Activated effector memory CD4-positive, alpha-beta T cell treated with anti-CD3 and anti-CD28 coated beads, Interleukin-2, amount 50 U/mL, for 16 hours (primary cell): Measurements from ENCODE around the gene KIF2B.
"Not testable (repeated sequence)": the region's sequence is repeated elsewhere in the genome, so short reads cannot be mapped to it uniquely, and the experiment has no call there.

Experiments used
- DNase-seq: peaks from one replicate; pipeline ENCODE4 v3.0.0-alpha.2; 2020

The KIF2B gene

GRCh38 chr17:53822764-53823163 is at the start of gene KIF2B:
Gene KIF2B, plus strand, starts transcription at chr17:53822927. Its CDS starts 107 bp downstream, at chr17:53823034.
- no peak for DNase-seq

GRCh38 chr17:53780320-53780719 is 42.4 kb upstream of the KIF2B start:
- no peak for DNase-seq

- DNase-seq = no peak
These were observed 31.2 kb upstream of the KIF2B start for GRCh38 chr17:53791551-53791950.

- no peak for DNase-seq
These were observed 30.3 kb upstream of the KIF2B start for GRCh38 chr17:53792451-53792850.

GRCh38 chr17:53792997-53793396 is 29.7 kb upstream of the KIF2B start:
- DNase-seq = no peak

GRCh38 chr17:53794875-53795274 is 27.9 kb upstream of the KIF2B start:
- DNase-seq = no peak

GRCh38 chr17:53796642-53797041 is 26.1 kb upstream of the KIF2B start:
- no peak for DNase-seq

- no peak for DNase-seq
These were observed 25.2 kb upstream of the KIF2B start for GRCh38 chr17:53797501-53797900.

GRCh38 chr17:53804437-53804836 is 18.3 kb upstream of the KIF2B start:
- DNase-seq = no peak

- no peak for DNase-seq
These were observed 16.3 kb upstream of the KIF2B start for GRCh38 chr17:53806473-53806872.

GRCh38 chr17:53807286-53807685 is 15.4 kb upstream of the KIF2B start:
- DNase-seq = no peak

GRCh38 chr17:53818271-53818670 is 4.5 kb upstream of the KIF2B start:
- DNase-seq = no peak

- DNase-seq = no peak
These were observed 3.8 kb upstream of the KIF2B start for GRCh38 chr17:53818929-53819328.

GRCh38 chr17:53819956-53820355 is 2.8 kb upstream of the KIF2B start:
- no peak for DNase-seq

- no peak for DNase-seq
These were observed 769 bp downstream of the KIF2B start for GRCh38 chr17:53823341-53824050.

GRCh38 chr17:53834771-53835170 is 12.0 kb downstream of the KIF2B start:
- not testable (repeated sequence) for DNase-seq

- no peak for DNase-seq
These were observed 14.4 kb downstream of the KIF2B start for GRCh38 chr17:53837131-53837530.

GRCh38 chr17:53844491-53845107 is 21.9 kb downstream of the KIF2B start:
- DNase-seq = no peak

- DNase-seq = not testable (repeated sequence)
These were observed 48.4 kb downstream of the KIF2B start for GRCh38 chr17:53871128-53871527.
